Measurements from ENCODE around the gene MTFP1. TPM values are rescaled to one million over a fixed set of nuclear protein-coding genes. Genes with fewer than 3 reads are reported as not detected.
"Not testable (repeated sequence)": the region's sequence is repeated elsewhere in the genome, so short reads cannot be mapped to it uniquely, and the experiment has no call there.

The MTFP1 gene
- total RNA-seq, 2 donors from 2014 or later = 25.9 to 30.8 TPM

DNA sequence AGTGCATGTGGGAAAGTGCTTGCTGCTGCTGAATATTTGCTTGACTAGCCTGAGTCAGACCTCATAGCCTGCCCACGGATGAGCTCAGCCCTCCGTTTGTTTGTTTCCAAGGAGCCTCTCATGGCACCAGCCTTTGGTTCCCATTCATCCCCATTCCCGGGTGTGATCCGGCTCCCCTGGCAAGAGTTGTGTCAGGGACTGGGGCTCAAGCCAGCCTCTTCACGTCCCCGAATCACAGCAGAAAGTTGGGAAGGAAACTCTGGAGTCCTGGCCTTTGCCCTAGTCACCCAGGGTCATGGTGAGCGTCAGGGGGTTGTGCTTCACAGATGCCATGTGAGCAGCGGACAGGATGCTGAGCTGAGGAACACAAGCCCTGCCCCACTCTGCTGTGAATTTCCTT lies 32.4 kb downstream of the MTFP1 start:
- no peaks in the 10 kb centered on the region for H3K27me3 ChIP-seq (ENCODE audit: control insufficient read depth, insufficient read depth, low read length, poor library complexity, severe bottlenecking)
- no peak overlapping the region for H3K9ac ChIP-seq (ENCODE audit: extremely low read depth, low read length, poor library complexity, severe bottlenecking)
- 76 to 83% methylated on average over 7 to 8 of the region's 8 CpGs for whole genome bisulfite sequencing, 2 experiments (ENCODE audit: insufficient coverage in 1 of 2, insufficient read length in 1 of 2)
- no peaks in the 10 kb centered on the region for H3K9me3 ChIP-seq (ENCODE audit: control insufficient read depth, low read length)
- no peaks in the 10 kb centered on the region for H3K36me3 ChIP-seq (ENCODE audit: control insufficient read depth, insufficient read depth, low read length)
- Mint-ChIP-seq H3K4me3 (no peak overlapping the region), H3K4me1 (no peaks in the 10 kb centered on the region), H3K9me3 (no peaks in the 10 kb centered on the region), H3K27me3 (ENCODE audit: insufficient read depth) (peaks cover 6% of the 10 kb centered on the region), H3K36me3 (ENCODE audit: low read depth) (no peaks in the 10 kb centered on the region), H3K27ac (no peak overlapping the region)
- no peak for DNase-seq
- TF ChIP-seq, protein P1, sequence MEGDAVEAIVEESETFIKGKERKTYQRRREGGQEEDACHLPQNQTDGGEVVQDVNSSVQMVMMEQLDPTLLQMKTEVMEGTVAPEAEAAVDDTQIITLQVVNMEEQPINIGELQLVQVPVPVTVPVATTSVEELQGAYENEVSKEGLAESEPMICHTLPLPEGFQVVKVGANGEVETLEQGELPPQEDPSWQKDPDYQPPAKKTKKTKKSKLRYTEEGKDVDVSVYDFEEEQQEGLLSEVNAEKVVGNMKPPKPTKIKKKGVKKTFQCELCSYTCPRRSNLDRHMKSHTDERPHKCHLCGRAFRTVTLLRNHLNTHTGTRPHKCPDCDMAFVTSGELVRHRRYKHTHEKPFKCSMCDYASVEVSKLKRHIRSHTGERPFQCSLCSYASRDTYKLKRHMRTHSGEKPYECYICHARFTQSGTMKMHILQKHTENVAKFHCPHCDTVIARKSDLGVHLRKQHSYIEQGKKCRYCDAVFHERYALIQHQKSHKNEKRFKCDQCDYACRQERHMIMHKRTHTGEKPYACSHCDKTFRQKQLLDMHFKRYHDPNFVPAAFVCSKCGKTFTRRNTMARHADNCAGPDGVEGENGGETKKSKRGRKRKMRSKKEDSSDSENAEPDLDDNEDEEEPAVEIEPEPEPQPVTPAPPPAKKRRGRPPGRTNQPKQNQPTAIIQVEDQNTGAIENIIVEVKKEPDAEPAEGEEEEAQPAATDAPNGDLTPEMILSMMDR (conservative IDR thresholded peaks at IDR 0.05) = no peak
- H3K4me3 ChIP-seq (ENCODE audit: low read length) = no peak overlapping the region
- H3K27ac ChIP-seq (ENCODE audit: low read depth, low read length) = no peak overlapping the region
- no peaks in the 10 kb centered on the region for H3K4me1 ChIP-seq (ENCODE audit: control insufficient read depth, insufficient read depth, low read length)

DNA sequence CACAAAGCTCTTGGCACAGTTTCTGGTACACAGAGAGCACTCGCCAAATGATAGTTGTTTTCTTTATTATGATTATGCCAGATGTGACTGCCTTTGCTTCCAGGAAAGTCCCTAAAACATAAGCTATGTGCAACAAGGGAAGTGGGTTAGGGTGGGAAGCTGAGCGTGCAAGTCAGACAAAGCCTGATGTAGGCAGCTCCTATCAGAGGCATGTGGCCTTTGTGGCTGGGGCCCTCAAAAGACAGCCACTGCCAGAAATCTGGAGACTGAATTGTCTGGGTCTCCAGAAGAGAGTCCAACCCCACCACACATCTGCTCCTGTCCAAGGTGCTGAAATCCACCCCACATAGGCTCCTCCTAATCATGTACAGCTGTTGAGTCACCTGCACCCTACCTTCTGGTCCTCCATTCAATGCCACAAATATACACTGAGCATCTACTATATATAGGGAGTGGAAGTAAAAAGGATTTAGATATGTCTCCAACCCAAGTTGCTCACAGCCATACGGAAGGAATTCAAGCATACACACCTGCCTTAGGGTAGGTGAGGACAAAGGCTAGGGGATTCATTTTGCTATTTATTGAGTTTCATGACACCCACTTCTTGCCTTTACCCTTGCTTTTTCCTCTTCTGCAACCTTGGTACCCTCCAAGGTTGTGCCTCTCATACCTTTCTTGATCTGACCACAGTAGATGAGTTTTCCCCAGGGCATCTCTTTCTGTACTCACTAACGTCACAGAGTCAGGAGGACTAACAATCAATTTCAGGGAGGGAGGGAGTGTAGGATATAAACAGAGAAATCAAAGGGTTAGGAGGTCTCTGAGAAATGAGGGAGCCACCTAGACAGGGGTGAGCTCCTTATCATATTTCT lies 33.8 kb downstream of the MTFP1 start:
- Mint-ChIP-seq H3K4me1 (no peaks in the 10 kb centered on the region), H3K36me3 (ENCODE audit: low read depth) (no peaks in the 10 kb centered on the region), H3K27me3 (ENCODE audit: insufficient read depth) (peaks cover 6% of the 10 kb centered on the region), H3K4me3 (no peak overlapping the region), H3K9me3 (no peaks in the 10 kb centered on the region), H3K27ac (no peak overlapping the region)
- Histone ChIP-seq H3K27me3 (ENCODE audit: control insufficient read depth, insufficient read depth, low read length, poor library complexity, severe bottlenecking) (peaks cover 1% of the 10 kb centered on the region), H3K9me3 (ENCODE audit: control insufficient read depth, low read length) (no peaks in the 10 kb centered on the region), H3K4me3 (ENCODE audit: low read length) (no peak overlapping the region), H3K36me3 (ENCODE audit: control insufficient read depth, insufficient read depth, low read length) (no peaks in the 10 kb centered on the region), H3K27ac (ENCODE audit: low read depth, low read length) (no peak overlapping the region), H3K4me1 (ENCODE audit: control insufficient read depth, insufficient read depth, low read length) (no peaks in the 10 kb centered on the region), H3K9ac (ENCODE audit: extremely low read depth, low read length, poor library complexity, severe bottlenecking) (no peak overlapping the region)
- TF ChIP-seq, protein P1 (conservative IDR thresholded peaks at IDR 0.05) = no peak
- DNase-seq = peak; percentile 82
- 72 to 91% methylated on average over 3 to 4 of the region's 4 CpGs for WGBS, 2 experiments (ENCODE audit: insufficient coverage in 1 of 2, insufficient read length in 1 of 2)

DNA sequence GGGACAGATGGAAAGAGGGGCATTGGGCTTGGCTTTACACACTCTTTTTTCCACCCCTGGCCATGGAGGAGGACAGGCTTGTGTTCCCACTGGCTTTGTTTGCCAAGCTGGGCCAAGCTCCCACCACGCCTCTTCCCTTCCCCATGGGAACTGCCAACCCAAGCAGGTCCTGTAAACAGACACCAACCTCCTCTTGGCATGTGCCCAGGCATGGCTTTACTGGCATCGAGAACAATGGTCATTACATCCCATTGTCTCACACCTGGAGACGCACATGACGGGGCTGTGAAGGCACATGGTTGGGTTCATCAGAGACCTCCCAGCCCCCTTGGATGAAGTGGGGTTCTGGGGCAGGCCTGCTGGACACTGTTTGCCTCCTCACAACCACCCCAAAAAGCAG lies 34.6 kb downstream of the MTFP1 start:
- H3K27me3 ChIP-seq (ENCODE audit: control insufficient read depth, insufficient read depth, low read length, poor library complexity, severe bottlenecking) = peaks cover 9% of the 10 kb centered on the region
- no peak for DNase-seq
- H3K4me3 Mint-ChIP-seq = no peak overlapping the region
- no peaks in the 10 kb centered on the region for H3K9me3 Mint-ChIP-seq
- H3K9ac ChIP-seq (ENCODE audit: extremely low read depth, low read length, poor library complexity, severe bottlenecking) = no peak overlapping the region
- peaks cover 13% of the 10 kb centered on the region for H3K27me3 Mint-ChIP-seq (ENCODE audit: insufficient read depth)
- no peak overlapping the region for H3K27ac ChIP-seq (ENCODE audit: low read depth, low read length)
- H3K36me3 Mint-ChIP-seq (ENCODE audit: low read depth) = no peaks in the 10 kb centered on the region
- H3K4me3 ChIP-seq (ENCODE audit: low read length) = no peak overlapping the region
- H3K4me1 ChIP-seq (ENCODE audit: control insufficient read depth, insufficient read depth, low read length) = no peaks in the 10 kb centered on the region
- no peaks in the 10 kb centered on the region for H3K36me3 ChIP-seq (ENCODE audit: control insufficient read depth, insufficient read depth, low read length)
- H3K9me3 ChIP-seq (ENCODE audit: control insufficient read depth, low read length) = no peaks in the 10 kb centered on the region
- 83 to 86% methylated on average over 1 to 4 of the region's 4 CpGs for WGBS, 2 experiments (ENCODE audit: insufficient coverage in 1 of 2, insufficient read length in 1 of 2)
- TF ChIP-seq, protein P1 (conservative IDR thresholded peaks at IDR 0.05) = no peak
- no peaks in the 10 kb centered on the region for H3K4me1 Mint-ChIP-seq
- H3K27ac Mint-ChIP-seq = no peak overlapping the region

GRCh38 chr22:30460555-30460954 lies 35.0 kb downstream of the MTFP1 start:
- 86 to 94% methylated on average over 3 to 5 of the region's 6 CpGs for WGBS, 2 experiments (ENCODE audit: insufficient coverage in 1 of 2, insufficient read length in 1 of 2)

More at GRCh38 chr22:30460555-30460954, 35.0 kb downstream of the MTFP1 start:
- not testable (repeated sequence) for H3K4me1 Mint-ChIP-seq; H3K27ac ChIP-seq (ENCODE audit: low read depth, low read length); H3K4me1 ChIP-seq (ENCODE audit: control insufficient read depth, insufficient read depth, low read length); DNase-seq; H3K9me3 Mint-ChIP-seq; H3K4me3 ChIP-seq (ENCODE audit: low read length); H3K27ac Mint-ChIP-seq; H3K36me3 ChIP-seq (ENCODE audit: control insufficient read depth, insufficient read depth, low read length); H3K9me3 ChIP-seq (ENCODE audit: control insufficient read depth, low read length); H3K9ac ChIP-seq (ENCODE audit: extremely low read depth, low read length, poor library complexity, severe bottlenecking); H3K4me3 Mint-ChIP-seq; H3K36me3 Mint-ChIP-seq (ENCODE audit: low read depth)
- H3K27me3 Mint-ChIP-seq (ENCODE audit: insufficient read depth) = peaks cover 15% of the 10 kb centered on the region
- H3K27me3 ChIP-seq (ENCODE audit: control insufficient read depth, insufficient read depth, low read length, poor library complexity, severe bottlenecking) = peaks cover 12% of the 10 kb centered on the region

Measured in endodermal cell (in vitro differentiated cells).